ENCODE data around the gene MYMX.

MYMX gene

DNA sequence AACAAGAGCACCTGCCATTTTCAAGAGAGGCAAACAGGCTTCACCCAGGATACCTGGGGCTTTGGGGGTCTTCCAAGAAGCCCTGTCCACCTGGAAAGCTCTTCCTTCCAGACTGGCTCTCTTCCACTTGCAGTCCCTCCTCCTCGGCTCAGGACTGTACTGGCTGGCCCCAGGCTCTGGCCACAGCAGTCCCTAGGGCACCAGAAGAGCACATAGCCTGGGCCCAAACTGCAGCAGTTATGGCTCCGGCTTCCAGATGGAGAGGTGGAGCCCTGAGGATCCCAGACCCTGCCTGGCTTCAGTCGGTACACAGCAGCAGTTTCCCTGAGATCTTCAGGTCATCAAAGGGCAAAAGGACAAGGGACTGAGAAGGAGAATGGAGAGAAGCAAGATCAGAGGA is 42.2 kb downstream of the MYMX start:
- Histone ChIP-seq H3K4me1 (ENCODE audit: control insufficient read depth, insufficient read depth, low read length) (peaks cover 42% of the 10 kb centered on the region), H3K9ac (ENCODE audit: low read depth, low read length) (no peak overlapping the region), H3K36me3 (ENCODE audit: insufficient read depth, low read length) (peaks cover 22% of the 10 kb centered on the region), H3K9me3 (replicated peaks; ENCODE audit: low read length) (no peaks in the 10 kb centered on the region), H3K4me2 (ENCODE audit: low read length) (no peak overlapping the region), H3K4me3 (ENCODE audit: low read length) (no peak overlapping the region), H3K27me3 (ENCODE audit: control insufficient read depth, insufficient read depth, low read length) (no peaks in the 10 kb centered on the region)

DNA sequence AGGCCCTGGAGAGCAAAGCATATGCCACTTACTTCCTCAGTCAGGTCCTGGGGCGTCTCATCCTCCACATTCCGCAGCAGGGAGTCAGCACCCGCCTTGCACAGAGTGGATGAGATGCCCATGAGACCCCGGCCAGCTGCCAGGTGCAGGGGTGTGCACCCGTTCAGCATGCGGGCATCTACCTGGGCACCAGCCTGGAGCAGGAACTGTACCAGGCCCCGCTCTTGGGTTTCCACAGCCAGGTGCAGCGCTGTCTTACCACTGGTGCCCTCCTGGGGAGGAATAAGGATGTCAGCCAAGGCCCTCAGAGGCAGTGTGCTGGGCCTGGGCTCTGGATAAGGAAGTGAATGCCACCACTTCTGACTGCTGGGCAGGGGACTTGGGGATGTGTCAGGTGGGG is 43.3 kb downstream of the MYMX start:
- no peak overlapping the region for H3K4me2 ChIP-seq (ENCODE audit: low read length)
- no peaks in the 10 kb centered on the region for H3K9me3 ChIP-seq (replicated peaks; ENCODE audit: low read length)
- H3K4me3 ChIP-seq (ENCODE audit: low read length) = no peak overlapping the region
- H3K27me3 ChIP-seq (ENCODE audit: control insufficient read depth, insufficient read depth, low read length) = no peaks in the 10 kb centered on the region
- H3K4me1 ChIP-seq (ENCODE audit: control insufficient read depth, insufficient read depth, low read length) = peaks cover 44% of the 10 kb centered on the region
- H3K9ac ChIP-seq (ENCODE audit: low read depth, low read length) = no peak overlapping the region
- H3K36me3 ChIP-seq (ENCODE audit: insufficient read depth, low read length) = peaks cover 11% of the 10 kb centered on the region

DNA sequence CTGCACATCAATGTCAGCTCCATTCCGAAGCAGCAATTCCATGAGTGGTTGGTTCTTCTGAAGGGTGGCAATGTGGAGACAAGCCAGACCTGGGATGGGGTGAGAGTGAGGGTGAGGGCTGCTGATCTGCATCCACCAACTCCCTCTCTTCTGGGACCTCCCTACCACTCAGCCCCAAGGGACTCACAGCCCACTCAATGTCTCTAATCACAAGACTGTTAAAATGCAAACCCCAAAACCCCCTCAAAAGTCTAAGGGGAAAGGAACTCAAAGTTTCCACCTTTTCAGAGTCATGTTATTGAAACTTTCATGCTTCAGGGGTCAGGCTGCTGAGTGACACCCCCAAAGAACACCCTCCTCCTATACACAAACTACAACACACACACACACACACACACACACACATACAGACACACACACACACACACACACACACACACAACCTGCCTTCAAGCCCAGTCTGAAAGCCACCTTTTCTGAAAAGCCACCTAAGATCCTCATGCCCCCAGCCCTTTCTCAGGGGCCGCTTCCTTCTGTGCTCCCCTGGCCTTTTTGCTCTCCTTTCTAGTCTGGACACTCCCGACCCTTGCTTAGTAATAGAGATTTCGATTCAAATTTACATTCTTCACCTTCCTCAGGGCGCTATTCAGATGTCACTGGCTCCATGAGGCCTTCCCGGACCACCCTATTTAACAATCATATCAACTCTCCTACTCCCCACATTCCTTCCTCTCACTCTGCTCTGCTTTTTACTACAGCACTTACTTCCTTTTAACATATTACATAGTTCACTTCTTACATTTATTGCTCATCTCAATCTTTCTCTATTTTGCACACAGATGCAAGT is 43.9 kb downstream of the MYMX start:
- Histone ChIP-seq H3K36me3 (ENCODE audit: insufficient read depth, low read length) (peaks cover 7% of the 10 kb centered on the region), H3K4me3 (ENCODE audit: low read length) (no peak overlapping the region), H3K9me3 (replicated peaks; ENCODE audit: low read length) (no peaks in the 10 kb centered on the region), H3K4me2 (ENCODE audit: low read length) (no peak overlapping the region), H3K9ac (ENCODE audit: low read depth, low read length) (no peak overlapping the region), H3K4me1 (ENCODE audit: control insufficient read depth, insufficient read depth, low read length) (peaks cover 39% of the 10 kb centered on the region), H3K27me3 (ENCODE audit: control insufficient read depth, insufficient read depth, low read length) (no peaks in the 10 kb centered on the region)

DNA sequence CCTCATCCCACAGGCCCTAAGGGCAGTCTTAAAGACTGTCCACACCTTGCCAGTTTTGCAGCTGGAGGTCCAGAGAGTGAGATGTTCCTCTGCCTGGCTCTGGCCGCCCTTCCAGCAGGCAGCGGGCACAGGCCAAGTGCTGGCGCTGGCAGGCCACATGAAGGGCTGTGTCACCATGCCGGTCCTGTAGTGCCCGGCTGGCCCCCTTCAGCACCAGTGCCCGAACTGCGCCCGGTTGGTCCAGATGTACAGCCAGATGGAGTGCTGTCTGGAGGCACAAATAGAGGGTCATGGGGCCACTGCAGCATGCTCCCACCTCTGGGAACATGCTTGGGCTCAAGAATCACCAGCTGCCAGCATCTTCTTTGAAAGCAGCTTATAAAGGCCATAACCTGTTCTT is 44.9 kb downstream of the MYMX start:
- no peak overlapping the region for H3K9ac ChIP-seq (ENCODE audit: low read depth, low read length)
- H3K4me3 ChIP-seq (ENCODE audit: low read length) = no peak overlapping the region
- H3K9me3 ChIP-seq (replicated peaks; ENCODE audit: low read length) = no peaks in the 10 kb centered on the region
- H3K27me3 ChIP-seq (ENCODE audit: control insufficient read depth, insufficient read depth, low read length) = no peaks in the 10 kb centered on the region
- peaks cover 7% of the 10 kb centered on the region for H3K36me3 ChIP-seq (ENCODE audit: insufficient read depth, low read length)
- H3K4me2 ChIP-seq (ENCODE audit: low read length) = no peak overlapping the region
- peaks cover 31% of the 10 kb centered on the region for H3K4me1 ChIP-seq (ENCODE audit: control insufficient read depth, insufficient read depth, low read length)

DNA sequence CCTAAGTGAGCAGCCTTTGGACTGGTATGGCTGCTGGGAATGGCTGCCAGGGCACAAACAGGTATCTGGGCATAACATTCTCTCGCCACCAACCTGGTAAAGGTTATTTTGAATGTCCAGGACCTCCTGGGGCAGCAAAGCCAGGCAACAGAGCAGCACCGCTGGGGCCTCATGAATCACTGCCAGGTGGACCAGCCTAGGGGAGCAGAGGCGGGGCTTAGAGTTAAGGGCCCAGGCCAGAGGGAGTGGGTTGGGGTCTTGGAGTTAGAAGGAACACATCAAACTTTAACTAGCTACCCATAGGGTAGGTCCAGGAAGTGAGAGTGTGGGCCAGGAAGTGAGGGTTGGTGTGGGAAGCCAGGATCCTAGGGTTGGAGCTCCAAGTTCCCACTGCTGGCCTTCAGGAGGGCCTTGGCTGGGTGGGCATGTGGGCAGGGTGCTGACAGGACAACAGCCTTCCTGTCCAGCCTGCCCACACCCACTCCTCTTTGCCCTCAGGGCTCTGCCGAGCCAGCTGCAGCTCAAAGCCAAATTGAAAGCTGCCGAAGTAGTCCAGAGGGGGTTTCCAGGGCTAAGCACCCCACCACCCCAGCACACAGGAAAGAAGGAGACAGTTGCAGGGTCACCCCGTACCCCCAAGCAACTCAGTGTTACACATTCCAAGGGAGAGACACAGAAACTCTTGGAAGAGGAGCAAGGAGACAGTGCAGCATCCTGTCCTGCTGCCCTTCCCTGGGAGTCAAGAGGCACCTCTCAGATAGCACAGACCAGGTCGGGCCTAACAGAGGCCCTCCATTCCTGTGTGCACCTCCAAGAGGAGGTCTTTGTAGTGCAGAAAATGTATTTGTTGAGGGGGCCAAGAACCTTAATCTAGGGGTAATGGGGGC is 46.0 kb downstream of the MYMX start:
- Histone ChIP-seq H3K9ac (ENCODE audit: low read depth, low read length) (peak overlapping the region; percentile 86), H3K36me3 (ENCODE audit: insufficient read depth, low read length) (peaks cover 7% of the 10 kb centered on the region), H3K4me1 (ENCODE audit: control insufficient read depth, insufficient read depth, low read length) (peaks cover 28% of the 10 kb centered on the region)

DNA sequence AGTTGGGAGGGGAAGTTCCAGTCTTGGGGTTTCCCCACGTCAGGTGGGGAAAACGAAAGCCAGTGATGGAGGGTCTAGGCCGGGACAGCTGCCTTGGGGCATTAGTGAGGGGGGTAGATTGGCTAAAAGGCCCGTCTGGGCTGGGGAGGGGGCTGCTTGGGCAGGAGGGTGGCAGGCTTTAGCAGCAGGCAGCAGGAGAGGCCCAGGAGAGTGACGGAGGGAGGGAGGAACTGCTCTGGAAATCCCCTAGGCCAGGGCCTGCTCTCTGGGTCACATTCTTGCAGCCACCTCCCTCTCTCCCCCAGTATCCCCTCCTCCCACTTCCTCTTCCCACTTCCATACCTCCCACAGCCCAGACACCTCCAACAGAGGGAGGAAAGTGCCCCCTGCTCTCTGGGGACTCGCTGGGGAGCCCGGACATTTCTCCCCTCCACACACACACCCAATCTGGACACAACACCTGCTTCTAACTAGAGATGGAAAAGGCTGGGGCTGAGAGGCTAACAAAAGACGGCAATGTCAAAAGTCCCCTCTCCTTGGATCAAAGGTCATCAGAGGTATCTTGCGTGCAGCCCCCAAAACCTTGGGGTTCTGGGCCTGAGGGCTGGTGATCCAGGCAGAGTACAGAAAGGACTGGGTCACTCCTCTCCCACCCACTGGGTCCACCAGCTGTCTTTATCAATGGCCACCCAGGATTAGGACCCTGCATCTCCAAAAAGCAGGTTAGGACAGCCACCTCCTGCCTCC is 46.8 kb downstream of the MYMX start:
- Histone ChIP-seq H3K4me3 (ENCODE audit: low read length) (peak overlapping the region; percentile 92), H3K4me1 (ENCODE audit: control insufficient read depth, insufficient read depth, low read length) (peaks cover 24% of the 10 kb centered on the region), H3K4me2 (ENCODE audit: low read length) (peak overlapping the region; percentile 97), H3K36me3 (ENCODE audit: insufficient read depth, low read length) (peaks cover 7% of the 10 kb centered on the region), H3K27me3 (ENCODE audit: control insufficient read depth, insufficient read depth, low read length) (peaks cover 3% of the 10 kb centered on the region), H3K9me3 (replicated peaks; ENCODE audit: low read length) (no peaks in the 10 kb centered on the region), H3K9ac (ENCODE audit: low read depth, low read length) (peak overlapping the region; percentile 86)

More for the DNA sequence above, 46.0 kb downstream of the MYMX start:
- Histone ChIP-seq H3K27me3 (ENCODE audit: control insufficient read depth, insufficient read depth, low read length) (no peaks in the 10 kb centered on the region), H3K4me3 (ENCODE audit: low read length) (peak overlapping the region; percentile 92), H3K4me2 (ENCODE audit: low read length) (peak overlapping the region; percentile 97), H3K9me3 (replicated peaks; ENCODE audit: low read length) (no peaks in the 10 kb centered on the region)

DNA sequence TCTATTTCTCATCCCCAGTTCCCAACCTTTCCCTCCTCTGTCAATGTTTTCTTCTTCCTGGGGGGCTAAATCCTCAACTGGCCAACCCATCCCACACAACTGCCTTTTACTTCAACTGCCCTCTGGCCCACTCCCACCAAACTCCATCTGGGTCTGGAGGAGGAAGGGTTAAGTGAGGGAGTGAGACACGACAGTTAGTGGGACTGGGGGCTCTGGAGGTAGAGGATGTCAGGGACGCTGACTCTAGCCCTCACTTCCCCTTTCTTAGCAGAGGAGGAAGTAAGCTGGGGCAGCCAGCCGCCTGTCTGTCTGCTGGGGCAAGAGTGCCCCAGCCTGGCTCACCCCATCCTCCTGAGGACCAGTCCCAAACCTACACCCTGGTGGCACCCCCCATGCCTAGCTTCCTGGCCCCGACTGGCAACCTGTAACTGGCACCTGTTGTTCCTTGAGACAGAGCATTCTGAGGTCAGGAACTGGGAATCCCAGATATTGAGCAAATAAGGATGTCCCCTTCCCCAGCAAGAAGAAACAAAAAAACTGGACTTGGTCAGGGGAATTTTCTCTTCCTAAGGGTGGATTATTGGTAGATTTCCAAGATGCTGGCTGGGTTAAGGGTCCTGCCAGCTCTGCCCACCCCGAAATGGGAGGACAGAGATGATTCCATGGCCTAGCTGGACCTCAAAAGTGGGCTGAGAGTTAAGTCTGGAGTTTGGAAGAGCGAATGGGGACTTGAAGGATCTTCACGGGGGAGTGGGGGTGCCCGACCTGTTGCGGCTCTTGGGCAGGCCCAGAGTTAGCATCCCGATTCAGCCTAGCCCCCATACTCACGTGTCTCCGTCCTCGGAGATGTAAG is 47.7 kb downstream of the MYMX start:
- Histone ChIP-seq H3K27me3 (ENCODE audit: control insufficient read depth, insufficient read depth, low read length) (peaks cover 12% of the 10 kb centered on the region), H3K9ac (ENCODE audit: low read depth, low read length) (peak overlapping the region; percentile 86), H3K4me2 (ENCODE audit: low read length) (peak overlapping the region; percentile 97), H3K4me1 (ENCODE audit: control insufficient read depth, insufficient read depth, low read length) (peaks cover 24% of the 10 kb centered on the region), H3K9me3 (replicated peaks; ENCODE audit: low read length) (no peaks in the 10 kb centered on the region), H3K36me3 (ENCODE audit: insufficient read depth, low read length) (peaks cover 7% of the 10 kb centered on the region), H3K4me3 (ENCODE audit: low read length) (peak overlapping the region; percentile 92)

DNA sequence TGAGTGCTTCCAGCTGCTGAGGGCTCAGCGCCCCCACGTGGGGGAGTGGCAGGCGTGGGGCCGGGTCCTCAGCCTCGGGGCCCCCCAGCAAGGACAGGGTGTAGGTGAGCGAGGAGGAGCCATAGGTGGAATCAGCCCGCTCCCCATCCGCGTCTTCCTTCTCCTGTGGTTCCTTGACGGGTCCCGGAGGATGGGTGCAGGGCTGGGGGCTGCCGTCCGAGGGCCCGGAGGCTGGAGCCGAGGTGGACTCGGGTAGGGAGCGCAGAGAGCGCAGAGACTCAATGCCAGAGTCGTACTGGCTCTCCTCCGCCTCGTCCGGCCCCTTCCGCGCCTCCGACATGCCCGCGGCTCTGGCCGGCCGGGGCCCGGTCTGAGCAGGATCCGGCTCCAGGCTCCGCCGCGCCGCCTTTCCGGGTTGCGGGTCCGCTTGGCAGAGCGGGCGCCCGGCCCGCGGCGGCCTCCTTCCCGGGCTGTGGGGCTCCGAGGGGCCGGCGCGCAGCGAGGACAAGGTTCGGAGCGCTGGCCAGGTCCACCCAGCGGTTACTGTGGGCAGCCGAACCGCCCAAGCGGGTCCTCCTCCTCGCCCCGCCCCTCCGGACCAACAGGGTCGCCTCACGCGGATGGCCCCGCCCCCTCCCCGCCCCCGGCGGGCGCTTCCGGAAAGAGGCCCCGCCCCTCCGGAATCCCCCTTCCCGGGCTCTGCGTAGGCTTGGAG is 48.4 kb downstream of the MYMX start, which contains the start of gene NFKBIE:
TSS of gene NFKBIE (minus strand) at position 545 of the 715 bp plus-strand sequence. CDS start at position 340, 205 bp downstream.
- Histone ChIP-seq H3K4me1 (ENCODE audit: control insufficient read depth, insufficient read depth, low read length) (peaks cover 24% of the 10 kb centered on the region), H3K36me3 (ENCODE audit: insufficient read depth, low read length) (peaks cover 2% of the 10 kb centered on the region), H3K4me3 (ENCODE audit: low read length) (peak within 1 kb of the TSS; percentile 92), H3K9me3 (replicated peaks; ENCODE audit: low read length) (no peaks in the 10 kb centered on the region), H3K9ac (ENCODE audit: low read depth, low read length) (peak within 1 kb of the TSS; percentile 86), H3K27me3 (ENCODE audit: control insufficient read depth, insufficient read depth, low read length) (peaks cover 19% of the 10 kb centered on the region), H3K4me2 (ENCODE audit: low read length) (peak within 1 kb of the TSS; percentile 97)

DNA sequence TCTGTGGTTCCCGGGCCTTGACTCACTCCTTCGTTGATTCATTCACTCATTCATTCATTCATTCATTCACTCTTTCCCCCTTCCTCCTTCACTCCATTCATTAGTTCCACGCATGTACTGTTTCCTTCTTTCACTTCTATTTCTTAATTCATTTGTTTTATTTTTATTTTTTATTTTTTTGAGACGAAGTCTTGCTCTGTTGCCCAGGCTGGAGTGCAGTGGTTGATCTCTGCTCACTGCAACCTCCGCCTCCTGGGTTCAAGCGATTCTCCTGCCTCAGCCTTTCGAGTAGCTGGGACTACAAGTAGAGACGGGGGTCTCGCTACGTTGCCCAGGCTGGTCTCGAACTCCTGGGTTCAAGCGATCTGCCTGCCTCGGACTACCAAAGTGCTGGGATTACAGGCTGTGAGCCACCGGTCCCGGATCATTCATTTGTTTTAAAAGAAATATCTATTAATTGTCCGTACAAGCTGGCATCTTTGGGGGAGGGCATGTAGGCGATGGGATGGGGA is 49.1 kb downstream of the MYMX start:
- Histone ChIP-seq H3K4me3 (ENCODE audit: low read length) (peak overlapping the region; percentile 92), H3K4me2 (ENCODE audit: low read length) (peak overlapping the region; percentile 97), H3K9ac (ENCODE audit: low read depth, low read length) (no peak overlapping the region)

DNA sequence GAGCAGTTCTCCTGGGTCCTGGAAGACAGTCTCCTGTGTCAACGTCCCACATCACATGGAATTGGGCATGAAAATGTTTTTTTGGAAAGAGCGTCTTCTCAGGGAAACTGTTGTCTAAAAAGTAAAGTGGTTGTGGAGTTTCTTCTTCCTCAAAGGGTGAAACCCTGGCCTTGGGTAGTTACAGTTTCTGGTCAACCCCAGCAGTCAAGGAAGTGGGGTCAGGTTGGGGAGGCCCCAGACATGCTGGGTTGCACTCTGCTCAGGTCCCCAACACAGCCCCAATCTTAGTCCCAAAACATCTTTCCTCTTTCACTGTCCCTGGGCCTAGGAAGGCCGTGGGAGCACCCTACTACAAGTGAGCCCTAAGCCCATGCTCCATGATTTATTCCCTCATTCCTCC is 49.6 kb downstream of the MYMX start:
- Histone ChIP-seq H3K4me2 (ENCODE audit: low read length) (no peak overlapping the region), H3K36me3 (ENCODE audit: insufficient read depth, low read length) (no peaks in the 10 kb centered on the region), H3K9me3 (replicated peaks; ENCODE audit: low read length) (no peaks in the 10 kb centered on the region), H3K4me1 (ENCODE audit: control insufficient read depth, insufficient read depth, low read length) (peaks cover 24% of the 10 kb centered on the region), H3K27me3 (ENCODE audit: control insufficient read depth, insufficient read depth, low read length) (peaks cover 23% of the 10 kb centered on the region), H3K4me3 (ENCODE audit: low read length) (no peak overlapping the region), H3K9ac (ENCODE audit: low read depth, low read length) (no peak overlapping the region)

More for the DNA sequence above, 49.1 kb downstream of the MYMX start:
- H3K9me3 ChIP-seq (replicated peaks; ENCODE audit: low read length) = no peaks in the 10 kb centered on the region
- no peaks in the 10 kb centered on the region for H3K36me3 ChIP-seq (ENCODE audit: insufficient read depth, low read length)
- H3K4me1 ChIP-seq (ENCODE audit: control insufficient read depth, insufficient read depth, low read length) = peaks cover 24% of the 10 kb centered on the region
- H3K27me3 ChIP-seq (ENCODE audit: control insufficient read depth, insufficient read depth, low read length) = peaks cover 19% of the 10 kb centered on the region

Measured in skeletal muscle satellite cell (primary cell).